Mesendoderm (in vitro differentiated cells): ENCODE data around the gene PDE3A.

ENCODE experiments used
- DNase-seq: peaks from one replicate; pipeline ENCODE4 v3.0.0; 2013
- H2AK5ac ChIP-seq: 2 replicates; pipeline ENCODE4 v1.6.1; 2013; ENCODE audit warnings: low read length, inconsistent platforms
- H2BK120ac ChIP-seq: 2 replicates; pipeline ENCODE4 v1.6.1; 2013; ENCODE audit warnings: low read depth, mild to moderate bottlenecking, low read length, moderate library complexity, mixed read lengths
- H2BK15ac ChIP-seq: replicated peaks from 2 replicates; pipeline ENCODE4 v1.6.1; 2013; ENCODE audit warnings: low read depth, mild to moderate bottlenecking, moderate library complexity
- H2BK5ac ChIP-seq: 2 replicates; pipeline ENCODE4 v1.6.1; 2013; ENCODE audit warnings: low read length, inconsistent platforms
- H3K18ac ChIP-seq: 2 replicates; pipeline ENCODE4 v1.6.1; 2013; ENCODE audit warnings: mild to moderate bottlenecking, low read length, mixed read lengths
- H3K23ac ChIP-seq: one replicate; pipeline ENCODE4 v1.6.1; 2013; ENCODE audit warnings: low read length
- H3K27ac ChIP-seq: 2 replicates; pipeline ENCODE4 v1.5.1; 2013; ENCODE audit warnings: low read depth, mild to moderate bottlenecking, inconsistent platforms, low read length, moderate library complexity
- H3K27me3 ChIP-seq: 2 replicates; pipeline ENCODE4 v1.6.1; 2013; ENCODE audit warnings: low read length, control low read depth, mild to moderate bottlenecking, inconsistent platforms; ENCODE audit not compliant: insufficient read depth, poor library complexity
- H3K36me3 ChIP-seq: 2 replicates; pipeline ENCODE4 v1.6.1; 2013; ENCODE audit warnings: low read length, inconsistent platforms; ENCODE audit not compliant: control insufficient read depth, insufficient read depth
- H3K4ac ChIP-seq: one replicate; pipeline ENCODE4 v1.6.1; 2013; ENCODE audit warnings: low read depth, mild to moderate bottlenecking, low read length, moderate library complexity
- H3K4me1 ChIP-seq: 2 replicates; pipeline ENCODE4 v1.6.1; 2013; ENCODE audit warnings: low read depth, low read length, inconsistent platforms; ENCODE audit not compliant: control insufficient read depth
- H3K4me2 ChIP-seq: 2 replicates; pipeline ENCODE4 v1.6.1; 2013; ENCODE audit warnings: low read length
- H3K4me3 ChIP-seq: 2 replicates; pipeline ENCODE4 v1.5.1; 2013; ENCODE audit warnings: mild to moderate bottlenecking, low read length
- H3K56ac ChIP-seq: one replicate; pipeline ENCODE4 v1.6.1; 2013; ENCODE audit warnings: low read length
- H3K79me1 ChIP-seq: 2 replicates; pipeline ENCODE4 v1.6.1; 2013; ENCODE audit warnings: low read length, inconsistent platforms
- H3K79me2 ChIP-seq: 2 replicates; pipeline ENCODE4 v1.6.1; 2013; ENCODE audit warnings: mild to moderate bottlenecking, low read length; ENCODE audit not compliant: control insufficient read depth, insufficient read depth
- H3K9ac ChIP-seq: 2 replicates; pipeline ENCODE4 v1.6.1; 2013; ENCODE audit warnings: low read length, inconsistent platforms
- H4K5ac ChIP-seq: one replicate; pipeline ENCODE4 v1.6.1; 2013; ENCODE audit warnings: low read length
- H4K8ac ChIP-seq: one replicate; pipeline ENCODE4 v1.6.1; 2013; ENCODE audit warnings: low read depth, mild to moderate bottlenecking, control low read depth, low read length, moderate library complexity
- WGBS: extraction: QIAGEN DNeasy Blood & Tissue Kit; methylation state at CpG from one replicate; pipeline ENCODE4 v1.1.7; 2013; ENCODE audit warnings: low lambda C conversion rate, missing lambda C conversion rate; ENCODE audit not compliant: insufficient coverage; ENCODE audit errors: extremely low coverage; 5-methylcytosine and 5-hydroxymethylcytosine counted together

Gene PDE3A

DNA sequence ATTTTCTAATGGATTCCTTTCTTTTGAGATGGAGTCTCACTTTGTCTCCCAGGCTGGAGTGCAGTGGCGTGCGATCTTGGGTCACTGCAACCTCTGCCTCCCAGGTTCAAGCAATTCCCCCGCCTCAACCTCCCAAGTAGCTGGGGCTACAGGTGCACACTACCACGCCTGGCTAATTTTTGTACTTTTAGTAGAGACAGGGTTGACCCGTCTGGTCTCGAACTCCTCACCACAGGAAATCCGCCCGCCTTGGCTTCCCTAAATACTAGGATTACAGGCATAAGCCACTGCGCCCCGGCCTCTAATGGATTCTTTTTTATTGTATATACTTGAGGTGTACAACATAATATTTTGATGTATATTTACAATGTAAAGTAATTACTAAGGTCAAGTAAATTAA is 186.7 kb downstream of the PDE3A start:
- Histone ChIP-seq H3K79me1 (no peaks in the 10 kb centered on the region), H2BK15ac (no peak overlapping the region), H3K4ac (no peak overlapping the region), H2BK120ac (no peak overlapping the region), H2BK5ac (no peak overlapping the region), H2AK5ac (no peak overlapping the region), H4K5ac (no peak overlapping the region), H3K9ac (no peak overlapping the region), H3K23ac (no peak overlapping the region), H3K56ac (no peak overlapping the region), H3K4me2 (no peak overlapping the region), H4K8ac (no peak overlapping the region), H3K4me3 (no peak overlapping the region), H3K27me3 (no peaks in the 10 kb centered on the region), H3K27ac (no peak overlapping the region), H3K79me2 (no peaks in the 10 kb centered on the region), H3K36me3 (no peaks in the 10 kb centered on the region), H3K4me1 (no peaks in the 10 kb centered on the region), H3K18ac (no peak overlapping the region)
- no peak for DNase-seq
- no CpG with 5 or more reads among the region's 10 CpGs for WGBS

DNA sequence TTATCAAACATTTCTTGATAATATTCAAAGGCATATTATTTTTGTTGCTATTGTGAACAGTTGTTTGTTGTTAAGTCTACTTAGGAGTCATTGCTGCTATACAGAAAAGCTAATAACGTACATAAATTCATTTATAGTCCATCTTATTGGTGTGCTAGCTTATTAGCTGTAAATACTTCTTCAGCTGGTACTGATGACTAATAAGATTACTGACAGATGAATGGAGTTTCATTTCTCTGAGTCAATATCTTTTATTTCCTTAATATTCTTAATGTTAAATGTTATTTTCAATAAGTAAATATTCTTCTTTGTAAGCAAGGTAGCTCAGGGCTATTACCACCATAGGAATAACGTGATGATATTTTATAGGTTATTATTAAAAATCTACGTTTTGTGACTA is 187.4 kb downstream of the PDE3A start:
- Histone ChIP-seq H3K4me1 (no peaks in the 10 kb centered on the region), H2BK15ac (no peak overlapping the region), H2BK120ac (no peak overlapping the region), H2AK5ac (no peak overlapping the region), H3K4me3 (no peak overlapping the region), H2BK5ac (no peak overlapping the region), H3K23ac (no peak overlapping the region), H4K8ac (no peak overlapping the region), H3K18ac (no peak overlapping the region), H4K5ac (no peak overlapping the region), H3K4me2 (no peak overlapping the region), H3K36me3 (no peaks in the 10 kb centered on the region), H3K56ac (no peak overlapping the region), H3K9ac (no peak overlapping the region), H3K27ac (no peak overlapping the region), H3K79me2 (no peaks in the 10 kb centered on the region), H3K79me1 (no peaks in the 10 kb centered on the region), H3K4ac (no peak overlapping the region), H3K27me3 (no peaks in the 10 kb centered on the region)
- DNase-seq: no peak
- whole genome bisulfite sequencing: no CpG with 5 or more reads among the region's 3 CpGs

DNA sequence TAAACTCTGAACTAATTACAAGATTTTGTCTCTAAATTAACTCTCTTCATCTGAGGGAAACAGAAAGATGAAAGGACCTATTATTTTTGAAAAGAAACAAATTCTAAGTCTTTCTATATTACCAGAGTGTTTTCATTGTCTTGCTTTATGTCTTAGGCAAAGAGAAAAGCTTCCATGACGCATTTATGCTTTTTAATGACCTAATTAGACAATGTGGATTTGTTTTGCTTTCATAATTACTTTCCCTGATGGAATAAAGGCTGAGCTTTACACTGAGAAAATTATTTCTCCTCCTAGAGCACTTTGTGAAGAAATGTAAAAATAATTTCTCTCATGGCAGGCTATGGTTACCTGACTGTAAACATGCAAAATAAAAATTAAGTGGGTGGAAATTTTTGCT is 188.8 kb downstream of the PDE3A start:
- no peak overlapping the region for H3K9ac ChIP-seq
- no peaks in the 10 kb centered on the region for H3K36me3 ChIP-seq
- H3K27ac ChIP-seq: no peak overlapping the region
- H3K4me1 ChIP-seq: no peaks in the 10 kb centered on the region
- no peak overlapping the region for H3K4me2 ChIP-seq
- no peak overlapping the region for H2BK5ac ChIP-seq
- DNase-seq: no peak
- H2BK120ac ChIP-seq: no peak overlapping the region
- H2BK15ac ChIP-seq: no peak overlapping the region
- no peak overlapping the region for H2AK5ac ChIP-seq
- no peak overlapping the region for H3K56ac ChIP-seq
- H3K23ac ChIP-seq: no peak overlapping the region
- no peaks in the 10 kb centered on the region for H3K27me3 ChIP-seq
- H4K8ac ChIP-seq: no peak overlapping the region
- no peak overlapping the region for H3K4me3 ChIP-seq
- no peak overlapping the region for H3K4ac ChIP-seq
- H3K79me1 ChIP-seq: no peaks in the 10 kb centered on the region
- H3K18ac ChIP-seq: no peak overlapping the region
- H4K5ac ChIP-seq: no peak overlapping the region
- WGBS: no CpG with 5 or more reads among the region's 1 CpG
- H3K79me2 ChIP-seq: no peaks in the 10 kb centered on the region

DNA sequence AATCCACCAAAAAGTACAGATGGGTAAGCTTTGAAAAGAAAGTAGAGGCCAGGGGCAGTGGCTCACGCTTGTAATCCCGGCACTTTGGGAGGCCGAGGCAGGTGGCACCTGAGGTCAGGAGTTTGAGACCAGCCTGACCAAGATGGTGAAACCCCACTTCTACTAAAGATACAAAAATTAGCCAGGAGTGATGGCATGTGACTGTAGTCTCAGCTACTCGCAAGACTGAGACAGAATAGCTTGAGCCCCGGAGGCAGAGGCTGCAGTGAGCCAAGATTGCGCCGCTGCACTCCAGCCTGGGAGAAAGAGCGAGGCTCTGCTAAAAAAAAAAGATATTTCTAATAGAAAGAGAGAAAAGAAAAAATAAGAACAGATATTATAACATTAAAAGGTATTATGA is 192.6 kb downstream of the PDE3A start:
- no peak overlapping the region for H3K27ac ChIP-seq
- no peak overlapping the region for H2AK5ac ChIP-seq
- no peaks in the 10 kb centered on the region for H3K27me3 ChIP-seq
- no peak overlapping the region for H3K9ac ChIP-seq
- no peaks in the 10 kb centered on the region for H3K79me2 ChIP-seq
- H2BK5ac ChIP-seq: no peak overlapping the region
- no peak overlapping the region for H4K8ac ChIP-seq
- no CpG with 5 or more reads among the region's 8 CpGs for WGBS
- no peak overlapping the region for H3K4ac ChIP-seq
- no peak overlapping the region for H2BK15ac ChIP-seq
- no peak overlapping the region for H3K4me3 ChIP-seq
- no peaks in the 10 kb centered on the region for H3K36me3 ChIP-seq
- no peak for DNase-seq
- no peak overlapping the region for H4K5ac ChIP-seq
- no peak overlapping the region for H3K23ac ChIP-seq
- H3K4me1 ChIP-seq: no peaks in the 10 kb centered on the region
- no peak overlapping the region for H2BK120ac ChIP-seq
- H3K56ac ChIP-seq: no peak overlapping the region
- no peaks in the 10 kb centered on the region for H3K79me1 ChIP-seq
- no peak overlapping the region for H3K4me2 ChIP-seq
- no peak overlapping the region for H3K18ac ChIP-seq

DNA sequence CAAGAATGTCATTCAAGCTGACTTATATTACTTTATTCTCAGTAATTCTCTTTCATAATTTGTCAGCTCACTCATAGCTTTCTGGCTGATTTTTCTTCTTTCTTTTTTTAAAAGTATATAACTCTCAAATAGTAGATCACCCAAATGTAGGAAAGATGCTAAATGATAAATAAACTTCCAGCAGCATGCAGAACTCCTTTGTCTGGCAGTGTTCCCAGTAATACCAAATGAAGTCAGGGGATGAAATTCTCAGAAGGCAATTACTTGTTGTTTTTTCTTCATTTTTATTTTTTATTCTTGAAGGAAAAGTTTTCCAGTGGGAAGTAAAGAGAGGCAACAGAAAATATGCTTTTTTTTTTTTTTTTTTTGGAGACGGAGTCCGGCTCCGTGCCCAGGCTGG is 193.5 kb downstream of the PDE3A start:
- H2BK120ac ChIP-seq: no peak overlapping the region
- no peak overlapping the region for H3K4ac ChIP-seq
- WGBS: no CpG with 5 or more reads among the region's 3 CpGs
- H3K9ac ChIP-seq: no peak overlapping the region
- H3K56ac ChIP-seq: no peak overlapping the region
- no peaks in the 10 kb centered on the region for H3K4me1 ChIP-seq
- H3K23ac ChIP-seq: no peak overlapping the region
- no peaks in the 10 kb centered on the region for H3K79me2 ChIP-seq
- H2BK15ac ChIP-seq: no peak overlapping the region
- H3K4me3 ChIP-seq: no peak overlapping the region
- H3K36me3 ChIP-seq: no peaks in the 10 kb centered on the region
- H2AK5ac ChIP-seq: no peak overlapping the region
- no peak overlapping the region for H4K5ac ChIP-seq
- no peak overlapping the region for H2BK5ac ChIP-seq
- H3K27me3 ChIP-seq: no peaks in the 10 kb centered on the region
- H3K27ac ChIP-seq: no peak overlapping the region
- H3K18ac ChIP-seq: no peak overlapping the region
- no peaks in the 10 kb centered on the region for H3K79me1 ChIP-seq
- no peak overlapping the region for H4K8ac ChIP-seq
- DNase-seq: no peak
- H3K4me2 ChIP-seq: no peak overlapping the region

DNA sequence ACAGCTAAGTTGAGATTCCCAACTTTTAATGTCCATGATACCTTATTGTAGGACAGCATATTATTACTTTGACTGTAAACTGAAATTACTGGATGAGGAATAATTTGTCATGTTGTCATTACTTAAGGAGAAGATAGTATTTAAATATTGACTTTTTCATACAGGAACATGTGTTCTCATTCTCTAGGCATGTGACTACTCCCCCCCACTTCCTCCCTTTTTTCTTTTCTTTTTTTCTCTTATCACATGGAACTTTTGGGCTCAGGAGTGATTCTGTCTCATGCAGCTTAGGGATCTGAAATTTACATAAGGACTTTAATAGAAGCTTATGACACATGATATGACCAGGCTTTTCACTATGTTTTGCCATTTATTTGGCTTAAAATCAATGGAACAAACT is 199.1 kb downstream of the PDE3A start:
- no peaks in the 10 kb centered on the region for H3K79me2 ChIP-seq
- no peak overlapping the region for H2BK15ac ChIP-seq
- no peaks in the 10 kb centered on the region for H3K79me1 ChIP-seq
- H2AK5ac ChIP-seq: no peak overlapping the region
- no peak overlapping the region for H4K8ac ChIP-seq
- no peaks in the 10 kb centered on the region for H3K4me1 ChIP-seq
- no peak overlapping the region for H4K5ac ChIP-seq
- no peak overlapping the region for H3K9ac ChIP-seq
- H3K56ac ChIP-seq: no peak overlapping the region
- no peak overlapping the region for H2BK5ac ChIP-seq
- no peak overlapping the region for H3K27ac ChIP-seq
- H3K36me3 ChIP-seq: no peaks in the 10 kb centered on the region
- H3K4ac ChIP-seq: no peak overlapping the region
- no peak overlapping the region for H3K4me2 ChIP-seq
- no peak overlapping the region for H3K23ac ChIP-seq
- H2BK120ac ChIP-seq: no peak overlapping the region
- H3K18ac ChIP-seq: no peak overlapping the region
- no peaks in the 10 kb centered on the region for H3K27me3 ChIP-seq
- DNase-seq: no peak
- no peak overlapping the region for H3K4me3 ChIP-seq
